HG03196 (cell line): ENCODE measurements around the gene S1PR2.
A peak's percentile ranks its signal among the peaks of the same experiment; 100 is the strongest.

Experiments
- ATAC-seq: cut with Tn5 transposase; IDR thresholded peaks from one replicate; pipeline ENCODE4 v1.9.1; 2021; ENCODE audit not compliant: unreplicated experiment

Gene S1PR2

GRCh38 chr19:10230861-10231611 lies at the start of gene S1PR2:
S1PR2 (minus strand) TSS chr19:10231331; CDS start chr19:10224905, 6,426 bp downstream.
- ATAC-seq = peak; percentile 37

GRCh38 chr19:10279737-10280442 lies 48.8 kb upstream of the S1PR2 start:
- no peak for ATAC-seq

GRCh38 chr19:10278935-10279334 lies 47.8 kb upstream of the S1PR2 start:
- ATAC-seq = no peak

GRCh38 chr19:10277795-10278589 lies 46.9 kb upstream of the S1PR2 start:
- ATAC-seq = no peak

GRCh38 chr19:10274589-10274988 lies 43.5 kb upstream of the S1PR2 start:
- ATAC-seq = no peak

- ATAC-seq = peak; percentile 29
Observed at GRCh38 chr19:10271543-10272086, 40.5 kb upstream of the S1PR2 start.

- ATAC-seq = peak; percentile 53
Observed at GRCh38 chr19:10270616-10271394, 39.7 kb upstream of the S1PR2 start, which contains the start of gene ICAM1. ICAM1 (plus strand) TSS chr19:10271120; CDS start chr19:10271160, 40 bp downstream.

- ATAC-seq = peak; percentile 38
Observed at GRCh38 chr19:10270180-10270615, 39.1 kb upstream of the S1PR2 start.

GRCh38 chr19:10269333-10270179 lies 38.4 kb upstream of the S1PR2 start:
- ATAC-seq = no peak

- ATAC-seq = no peak
Observed at GRCh38 chr19:10268071-10268470, 36.9 kb upstream of the S1PR2 start.

- no peak for ATAC-seq
Observed at GRCh38 chr19:10266706-10267105, 35.6 kb upstream of the S1PR2 start.

GRCh38 chr19:10262771-10263170 lies 31.6 kb upstream of the S1PR2 start:
- no peak for ATAC-seq

GRCh38 chr19:10260141-10260584 lies 29.0 kb upstream of the S1PR2 start:
- no peak for ATAC-seq

- ATAC-seq = no peak
Observed at GRCh38 chr19:10259162-10259905, 28.2 kb upstream of the S1PR2 start.

GRCh38 chr19:10258080-10258710 lies 27.1 kb upstream of the S1PR2 start:
- no peak for ATAC-seq

- ATAC-seq = no peak
Observed at GRCh38 chr19:10256970-10257615, 26.0 kb upstream of the S1PR2 start.

GRCh38 chr19:10256551-10256950 lies 25.4 kb upstream of the S1PR2 start:
- ATAC-seq = no peak

GRCh38 chr19:10255358-10255757 lies 24.2 kb upstream of the S1PR2 start:
- ATAC-seq = no peak
